GM21786 (cell line): Measurements from ENCODE around the gene GRHL3.

ENCODE experiments used
- ATAC-seq: cut with Tn5 transposase; IDR thresholded peaks from one replicate; pipeline ENCODE4 v1.9.1; 2021; ENCODE audit not compliant: unreplicated experiment

Gene GRHL3

GRCh38 chr1:24366707-24367106 lies 47.5 kb downstream of the GRHL3 start:
- no peak for ATAC-seq

- no peak for ATAC-seq
These were observed 50.0 kb downstream of the GRHL3 start for GRCh38 chr1:24369199-24369598.

- no peak for ATAC-seq
These were observed 50.6 kb downstream of the GRHL3 start for GRCh38 chr1:24369801-24370200.

- no peak for ATAC-seq
These were observed 53.9 kb downstream of the GRHL3 start for GRCh38 chr1:24373044-24373443.

DNA sequence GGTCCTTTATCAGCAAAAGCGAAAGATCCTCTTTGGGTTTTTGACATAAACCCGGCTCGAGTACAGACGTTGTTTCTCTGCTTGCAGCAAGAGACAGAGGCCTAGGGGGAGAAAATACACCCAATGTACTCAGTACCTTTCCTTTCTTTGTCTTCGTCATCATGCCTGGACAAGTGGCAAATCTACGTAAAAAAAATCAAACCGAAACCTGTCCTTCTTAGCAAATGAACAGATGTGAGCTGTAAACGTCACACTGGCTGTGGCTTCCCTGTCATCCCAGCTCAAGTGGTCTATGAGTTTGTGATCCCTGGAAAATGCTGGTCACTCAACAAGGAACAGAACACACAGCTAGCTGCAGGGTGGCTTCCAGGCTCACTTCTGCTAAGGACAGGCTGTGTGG lies 54.6 kb downstream of the GRHL3 start:
- ATAC-seq, result no peak

- ATAC-seq, result no peak
These were observed 56.0 kb downstream of the GRHL3 start for GRCh38 chr1:24374891-24375786.

GRCh38 chr1:24379733-24380315 lies 60.7 kb downstream of the GRHL3 start:
- no peak for ATAC-seq

DNA sequence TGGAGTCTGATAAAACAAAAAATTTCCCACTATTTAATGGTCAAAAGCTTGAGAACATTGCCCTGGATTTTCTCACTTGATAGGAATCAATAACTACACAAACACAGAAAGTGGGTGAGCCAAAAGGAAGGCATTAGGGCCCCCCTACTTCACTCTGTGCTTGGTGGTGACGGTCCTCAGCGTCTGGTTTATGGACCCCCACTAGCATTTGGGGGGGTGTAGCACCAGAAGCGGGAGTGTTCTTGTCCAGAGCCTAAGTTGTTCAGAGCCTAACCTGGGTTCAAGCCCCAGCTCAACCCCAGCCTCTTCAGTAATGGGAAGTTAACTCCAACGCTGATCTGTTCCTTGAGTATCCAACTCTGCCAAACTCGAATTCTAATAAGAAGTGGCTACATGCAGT lies 61.4 kb downstream of the GRHL3 start:
- ATAC-seq, result no peak

DNA sequence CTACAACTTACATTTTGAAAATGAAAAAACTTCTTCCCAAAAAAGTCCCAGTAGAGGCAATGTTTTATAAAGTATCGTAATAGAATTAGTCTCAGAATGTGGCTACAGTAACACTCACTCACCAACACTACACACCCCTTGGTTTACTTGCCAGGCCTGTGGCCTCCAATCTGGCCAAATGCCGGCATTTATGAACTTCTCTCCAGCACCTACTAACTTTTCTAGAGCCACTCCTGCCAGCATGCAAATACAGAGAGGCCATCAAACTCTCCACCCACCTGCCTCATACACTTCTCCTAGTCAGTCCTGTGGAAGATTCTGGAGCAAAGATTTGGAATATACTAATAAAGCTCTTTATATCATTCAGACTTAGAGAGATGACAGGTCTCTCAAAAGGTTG lies 62.1 kb downstream of the GRHL3 start:
- no peak for ATAC-seq

DNA sequence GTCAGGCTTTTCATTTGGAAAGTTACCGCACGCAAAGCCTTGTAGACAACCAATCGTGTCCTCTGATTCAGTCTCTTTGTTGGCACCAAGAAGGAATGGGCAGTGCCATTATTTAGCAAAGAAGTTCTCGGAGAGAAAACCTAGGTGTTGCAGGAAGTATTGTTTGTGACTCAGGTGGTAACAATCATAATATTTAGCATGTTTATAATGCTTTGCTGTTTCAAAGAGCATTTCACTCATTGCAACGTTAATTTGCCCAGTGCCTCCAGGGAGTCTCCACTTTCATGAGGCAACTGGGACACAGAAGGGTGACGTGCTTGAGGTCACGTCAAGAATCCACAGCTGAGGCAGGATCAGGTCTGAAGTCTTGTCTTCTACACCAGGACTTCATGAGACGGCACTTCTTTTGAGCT lies 63.0 kb downstream of the GRHL3 start:
- no peak for ATAC-seq

DNA sequence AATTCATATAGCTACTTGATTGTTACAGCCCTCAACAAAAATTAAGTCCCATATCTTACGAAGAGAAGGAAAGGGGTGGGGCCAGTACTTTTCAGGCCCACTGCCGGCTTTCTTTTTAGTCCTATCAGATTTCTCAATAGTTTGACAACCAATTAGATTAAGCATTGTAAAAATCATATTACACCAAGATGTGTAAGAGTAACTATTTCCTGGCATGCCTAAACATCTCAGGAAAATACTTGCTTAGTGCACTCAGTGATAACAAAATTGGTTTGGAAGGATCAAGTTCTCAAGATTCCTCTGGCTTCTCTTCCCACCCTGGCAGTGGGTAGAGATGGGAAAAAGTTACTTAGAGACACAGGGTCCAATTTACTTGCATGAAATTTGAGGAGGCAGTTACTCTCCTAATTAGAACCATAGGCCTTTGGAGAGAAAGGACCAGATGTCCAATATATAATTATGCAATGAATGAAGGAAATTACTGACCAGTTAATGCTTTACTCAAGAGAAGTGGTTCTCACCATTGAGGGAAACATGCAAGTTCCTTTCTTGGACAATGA lies 64.3 kb downstream of the GRHL3 start:
- ATAC-seq, result no peak

DNA sequence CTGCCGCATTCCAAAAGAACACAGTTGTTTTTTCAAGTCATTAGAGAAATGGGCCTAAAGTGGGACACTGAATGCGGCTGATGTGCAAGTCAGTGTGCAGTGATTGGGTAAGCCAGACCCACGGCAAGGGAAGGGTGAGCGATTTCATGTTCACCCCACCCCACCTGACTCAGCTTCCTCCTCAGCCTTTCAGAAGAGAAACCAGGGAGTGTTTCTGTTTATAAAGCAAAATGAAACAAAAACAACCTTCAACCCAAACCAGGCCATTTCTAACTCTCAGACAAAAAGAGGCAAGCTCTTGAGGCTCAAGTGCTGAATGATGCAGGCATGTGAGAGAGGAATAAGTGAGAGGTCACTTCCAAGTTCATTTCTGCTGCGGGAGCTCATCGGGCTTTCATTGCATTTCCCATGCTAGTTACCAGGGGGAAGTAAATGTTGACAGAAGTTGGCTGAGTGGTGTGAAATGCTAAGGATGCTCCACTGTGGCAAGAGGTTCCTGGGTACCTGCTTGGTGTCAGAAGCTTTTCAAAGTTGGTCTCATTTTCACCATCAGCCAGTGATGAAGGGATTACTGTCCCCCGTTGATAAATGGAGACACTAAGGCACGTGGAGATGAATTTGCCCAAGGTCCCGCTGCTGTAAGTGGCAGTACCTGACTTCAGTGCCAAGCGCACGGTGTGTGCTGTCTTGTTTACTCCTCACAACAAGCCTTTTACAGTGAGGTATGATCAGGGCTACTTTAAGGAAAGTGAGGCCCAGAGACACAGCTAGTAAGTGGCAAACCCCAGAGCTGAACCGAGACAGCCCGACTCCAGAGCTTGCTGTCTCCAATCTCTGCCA lies 65.3 kb downstream of the GRHL3 start:
- peak; percentile 61 for ATAC-seq

- no peak for ATAC-seq
These were observed 66.2 kb downstream of the GRHL3 start for GRCh38 chr1:24385160-24385940.

GRCh38 chr1:24386241-24386640 lies 67.1 kb downstream of the GRHL3 start:
- ATAC-seq, result no peak

DNA sequence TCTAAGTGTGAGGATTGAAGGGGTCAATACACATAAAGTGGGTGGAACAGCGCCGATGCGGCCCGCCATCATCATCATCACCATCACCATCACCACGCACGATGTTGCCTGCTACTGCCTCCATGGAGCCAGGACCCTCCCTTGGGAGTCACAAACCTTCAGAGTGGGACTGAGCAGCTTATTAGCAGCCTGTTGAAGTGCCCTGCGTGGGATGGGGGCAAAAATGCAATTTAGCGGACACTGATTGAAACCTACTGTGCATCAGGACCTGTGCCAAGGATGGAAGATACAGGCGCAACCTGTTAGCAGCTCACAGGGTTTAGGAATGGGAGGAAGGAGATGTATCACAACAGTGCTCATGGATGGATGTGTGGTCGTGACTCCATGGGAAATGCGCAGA lies 67.8 kb downstream of the GRHL3 start:
- no peak for ATAC-seq

GRCh38 chr1:24387636-24388175 lies 68.5 kb downstream of the GRHL3 start:
- ATAC-seq, result no peak

DNA sequence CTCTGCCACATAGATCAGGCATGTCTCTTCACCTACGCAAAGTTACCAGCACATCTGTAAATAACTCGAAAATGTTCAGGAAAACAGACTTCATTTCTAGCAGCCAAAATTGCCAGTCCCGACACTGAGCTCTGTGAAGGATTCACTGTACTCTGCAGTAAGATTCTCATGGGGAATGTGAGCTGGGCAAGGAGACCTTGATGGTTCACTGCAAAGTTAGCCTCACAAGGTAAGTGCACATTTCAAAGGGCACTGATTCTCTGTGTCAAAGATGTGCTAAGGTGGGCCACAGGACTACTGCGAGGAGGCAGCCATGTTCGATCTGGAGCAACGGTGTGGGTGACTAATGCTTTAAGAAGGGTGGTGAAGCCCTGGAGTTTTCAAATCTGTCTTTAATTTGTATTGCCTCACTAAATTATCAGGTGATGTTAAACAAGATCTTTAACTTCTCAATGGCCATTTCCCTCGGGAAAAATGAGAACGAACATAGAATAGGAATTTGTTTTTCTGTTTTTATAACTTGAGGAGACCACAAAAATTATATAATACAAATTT lies 69.3 kb downstream of the GRHL3 start:
- ATAC-seq, result no peak

DNA sequence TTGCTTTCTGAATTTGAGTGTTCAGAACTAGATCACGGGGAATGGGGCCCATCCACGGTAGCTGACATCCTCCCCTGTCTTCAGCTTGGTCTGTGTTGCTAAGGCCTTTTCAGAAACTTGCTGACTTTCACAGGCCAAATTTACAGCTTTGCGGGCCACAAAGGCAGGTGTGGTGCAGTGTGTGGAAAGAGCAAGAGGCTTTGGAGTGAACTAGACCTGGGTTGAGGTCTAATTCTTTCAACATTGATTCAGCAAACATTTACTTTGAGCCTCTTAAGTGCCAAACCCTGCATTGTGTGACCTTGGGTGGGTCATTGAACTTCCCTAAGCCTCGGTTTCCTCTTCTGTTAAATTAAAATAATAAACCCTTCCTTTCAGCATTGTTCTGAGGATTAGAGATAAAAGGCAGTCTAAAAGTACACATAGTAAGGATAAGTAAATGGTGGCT lies 70.1 kb downstream of the GRHL3 start:
- ATAC-seq, result no peak

- no peak for ATAC-seq
These were observed 72.0 kb downstream of the GRHL3 start for GRCh38 chr1:24390924-24391782.
